ENCODE data around the gene PGA5.

- no peak for TF ChIP-seq CTCF (IDR thresholded peaks at IDR 0.05; ENCODE audit: poor library complexity, severe bottlenecking)
- no peak for TF ChIP-seq EZH2 (IDR thresholded peaks at IDR 0.05; ENCODE audit: borderline replicate concordance, insufficient read depth, low read length, poor library complexity, severe bottlenecking)
- TF ChIP-seq EP300 (conservative IDR thresholded peaks at IDR 0.05; ENCODE audit: poor library complexity, severe bottlenecking): no peak
- no peak for TF ChIP-seq POLR2AphosphoS5 (IDR thresholded peaks at IDR 0.05)
- no peak for TF ChIP-seq REST (IDR thresholded peaks at IDR 0.05; ENCODE audit: borderline replicate concordance)
- no peak for TF ChIP-seq MXI1 (conservative IDR thresholded peaks at IDR 0.05; ENCODE audit: poor library complexity, severe bottlenecking)
- TF ChIP-seq SMC3 (conservative IDR thresholded peaks at IDR 0.05; ENCODE audit: poor library complexity): no peak
- TF ChIP-seq TAF1 (IDR thresholded peaks at IDR 0.05; ENCODE audit: low read depth): no peak
These were observed 15.9 kb downstream of the PGA5 start for GRCh38 chr11:61256710-61257482.

Measured in neural cell (in vitro differentiated cells).